BE2C (cell line): ENCODE results near the gene PAPPA.

Experiments
- DNase-seq: peaks from one replicate; pipeline ENCODE4 v3.0.0-alpha.2; 2020
- H3K27me3 ChIP-seq: fragments of 250-450 bp; sonication (Bioruptor Pico); 2 replicates; pipeline ENCODE4 v1.5.1; 2020; ENCODE audit warnings: mild to moderate bottlenecking
- H3K36me3 ChIP-seq: fragments of 250-450 bp; sonication (Bioruptor Pico); 2 replicates; pipeline ENCODE4 v1.5.1; 2020; ENCODE audit warnings: mild to moderate bottlenecking
- H3K4me1 ChIP-seq: fragments of 250-450 bp; sonication (Bioruptor Pico); 2 replicates; pipeline ENCODE4 v1.5.1; 2020
- H3K4me3 ChIP-seq: 2 replicates; pipeline ENCODE4 v1.5.1; 2011; ENCODE audit warnings: low read depth, low read length
- H3K9me3 ChIP-seq: fragments of 250-450 bp; sonication (Bioruptor Pico); 2 replicates; pipeline ENCODE4 v1.5.1; 2020
- CTCF ChIP-seq: IDR thresholded peaks from 2 replicates; pipeline ENCODE4 v1.5.1; 2012; ENCODE audit warnings: mild to moderate bottlenecking, low read depth, low read length

PAPPA gene

GRCh38 chr9:116395699-116396037 lies 242.1 kb downstream of the PAPPA start:
- Histone ChIP-seq H3K4me1 (no peaks in the 10 kb centered on the region), H3K27me3 (no peaks in the 10 kb centered on the region), H3K9me3 (no peaks in the 10 kb centered on the region), H3K36me3 (0 out of 2 replicates have a peak, but pooled peaks cover 2% of the 10 kb centered on the region), H3K4me3 (no peak overlapping the region)
- TF ChIP-seq CTCF, result no peak
- no peak for DNase-seq

- TF ChIP-seq CTCF, result no peak
- Histone ChIP-seq H3K9me3 (no peaks in the 10 kb centered on the region), H3K27me3 (no peaks in the 10 kb centered on the region), H3K4me1 (no peaks in the 10 kb centered on the region), H3K36me3 (0 out of 2 replicates have a peak, but pooled peaks cover 2% of the 10 kb centered on the region), H3K4me3 (no peak overlapping the region)
- DNase-seq, result no peak
Observed at GRCh38 chr9:116403171-116403570, 249.6 kb downstream of the PAPPA start.

- no peak for TF ChIP-seq CTCF
Observed at GRCh38 chr9:116404228-116404627, 250.6 kb downstream of the PAPPA start.

GRCh38 chr9:116405321-116405720 lies 251.7 kb downstream of the PAPPA start:
- no peak overlapping the region for H3K4me3 ChIP-seq
- no peak for TF ChIP-seq CTCF
- no peaks in the 10 kb centered on the region for H3K9me3 ChIP-seq
- no peak for DNase-seq
- no peaks in the 10 kb centered on the region for H3K27me3 ChIP-seq
- H3K4me1 ChIP-seq, result no peaks in the 10 kb centered on the region
- H3K36me3 ChIP-seq, result no peaks in the 10 kb centered on the region

More at GRCh38 chr9:116404228-116404627, 250.6 kb downstream of the PAPPA start:
- Histone ChIP-seq H3K9me3 (no peaks in the 10 kb centered on the region), H3K27me3 (no peaks in the 10 kb centered on the region), H3K4me1 (no peaks in the 10 kb centered on the region), H3K36me3 (0 out of 2 replicates have a peak, but pooled peaks cover 2% of the 10 kb centered on the region), H3K4me3 (no peak overlapping the region)
- DNase-seq, result no peak

GRCh38 chr9:116406469-116406868 lies 252.9 kb downstream of the PAPPA start:
- DNase-seq, result no peak
- no peaks in the 10 kb centered on the region; the same call in 1 of the 2 replicates for H3K4me1 ChIP-seq
- H3K4me3 ChIP-seq, result no peak overlapping the region
- no peaks in the 10 kb centered on the region for H3K27me3 ChIP-seq
- TF ChIP-seq CTCF, result no peak
- no peaks in the 10 kb centered on the region for H3K9me3 ChIP-seq
- no peaks in the 10 kb centered on the region for H3K36me3 ChIP-seq

GRCh38 chr9:116409129-116409528 lies 255.5 kb downstream of the PAPPA start:
- Histone ChIP-seq H3K4me1 (no peaks in the 10 kb centered on the region; the same call in 1 of the 2 replicates), H3K27me3 (no peaks in the 10 kb centered on the region), H3K9me3 (no peaks in the 10 kb centered on the region), H3K36me3 (no peaks in the 10 kb centered on the region), H3K4me3 (no peak overlapping the region)
- TF ChIP-seq CTCF, result no peak
- no peak for DNase-seq
